Trophoblast cell (in vitro differentiated cells and primary cell): ENCODE data around the gene ITGA8.
"Not testable (repeated sequence)": the region's sequence is repeated elsewhere in the genome, so short reads cannot be mapped to it uniquely, and the experiment has no call there.

Source experiments
- DNase-seq, 2 donors: peaks; one replicate each; pipeline ENCODE4 v3.0.0-alpha.2; 2016
- H2AFZ ChIP-seq: 2 replicates; pipeline ENCODE4 v1.6.1; 2013; ENCODE audit warnings: low read length, moderate library complexity, mild to moderate bottlenecking; ENCODE audit not compliant: insufficient read depth, poor library complexity
- H2AK5ac ChIP-seq: 2 replicates; pipeline ENCODE4 v1.6.1; 2013; ENCODE audit warnings: mild to moderate bottlenecking, low read length
- H2BK120ac ChIP-seq: 2 replicates; pipeline ENCODE4 v1.6.1; 2013; ENCODE audit warnings: low read length, mild to moderate bottlenecking, moderate library complexity; ENCODE audit not compliant: insufficient read depth, poor library complexity
- H2BK12ac ChIP-seq: 2 replicates; pipeline ENCODE4 v1.6.1; 2013; ENCODE audit warnings: mild to moderate bottlenecking, low read length, moderate library complexity
- H2BK5ac ChIP-seq: 2 replicates; pipeline ENCODE4 v1.6.1; 2013; ENCODE audit warnings: low read length, low read depth, moderate library complexity, mild to moderate bottlenecking; ENCODE audit not compliant: poor library complexity
- H3K14ac ChIP-seq: 2 replicates; pipeline ENCODE4 v1.6.1; 2013; ENCODE audit warnings: mild to moderate bottlenecking, low read length
- H3K18ac ChIP-seq: 2 replicates; pipeline ENCODE4 v1.6.1; 2013; ENCODE audit warnings: mild to moderate bottlenecking, low read length
- H3K23ac ChIP-seq: 2 replicates; pipeline ENCODE4 v1.6.1; 2013; ENCODE audit warnings: low read length
- H3K27ac ChIP-seq: 2 replicates; pipeline ENCODE4 v1.5.1; 2013; ENCODE audit warnings: low read depth, mild to moderate bottlenecking, inconsistent platforms, low read length, moderate library complexity
- H3K27me3 ChIP-seq: 2 replicates; pipeline ENCODE4 v1.6.1; 2013; ENCODE audit warnings: inconsistent platforms, mild to moderate bottlenecking, low read length, moderate library complexity; ENCODE audit not compliant: insufficient read depth
- H3K36me3 ChIP-seq, 2 experiments: 1 replicate in 1 of 2; 2 replicates in 1 of 2; pipeline ENCODE4 v1.6.1; 2013; ENCODE audit warnings: low read length in 2 of 2, mild to moderate bottlenecking in 2 of 2, moderate library complexity in 1 of 2; ENCODE audit not compliant: insufficient read depth in 2 of 2, control insufficient read depth in 1 of 2
- H3K4ac ChIP-seq: 2 replicates; pipeline ENCODE4 v1.6.1; 2013; ENCODE audit warnings: low read depth, mild to moderate bottlenecking, low read length, moderate library complexity
- H3K4me1 ChIP-seq, 2 experiments: 1 replicate in 1 of 2; 2 replicates in 1 of 2; pipeline ENCODE4 v1.6.1; 2013; ENCODE audit warnings: low read length in 2 of 2, mild to moderate bottlenecking in 2 of 2, moderate library complexity in 1 of 2; ENCODE audit not compliant: insufficient read depth in 2 of 2, control insufficient read depth in 1 of 2
- H3K4me2 ChIP-seq: 2 replicates; pipeline ENCODE4 v1.6.1; 2013; ENCODE audit warnings: inconsistent platforms, mild to moderate bottlenecking, low read length, moderate library complexity
- H3K4me3 ChIP-seq: 2 replicates; pipeline ENCODE4 v1.5.1; 2013; ENCODE audit warnings: mild to moderate bottlenecking, low read depth, low read length, inconsistent platforms
- H3K79me1 ChIP-seq: one replicate; pipeline ENCODE4 v1.6.1; 2013; ENCODE audit warnings: low read length
- H3K79me2 ChIP-seq: 2 replicates; pipeline ENCODE4 v1.6.1; 2013; ENCODE audit warnings: low read length, mild to moderate bottlenecking; ENCODE audit not compliant: control insufficient read depth, insufficient read depth, poor library complexity
- H3K9ac ChIP-seq: 2 replicates; pipeline ENCODE4 v1.6.1; 2013; ENCODE audit warnings: mild to moderate bottlenecking, low read length
- H3K9me3 ChIP-seq: 2 replicates; pipeline ENCODE4 v1.6.1; 2013; ENCODE audit warnings: low read depth, mild to moderate bottlenecking, control low read depth, inconsistent platforms, low read length; ENCODE audit not compliant: insufficient read depth
- H4K12ac ChIP-seq: 2 replicates; pipeline ENCODE4 v1.6.1; 2013; ENCODE audit warnings: low read depth, mild to moderate bottlenecking, low read length, moderate library complexity
- H4K8ac ChIP-seq: 2 replicates; pipeline ENCODE4 v1.6.1; 2013; ENCODE audit warnings: low read depth, mild to moderate bottlenecking, low read length, moderate library complexity
- H4K91ac ChIP-seq: one replicate; pipeline ENCODE4 v1.6.1; 2013; ENCODE audit warnings: low read depth, mild to moderate bottlenecking, low read length, moderate library complexity
- WGBS: extraction: QIAGEN DNeasy Blood & Tissue Kit; methylation state at CpG from one replicate; pipeline ENCODE4 v1.1.7; 2013; ENCODE audit warnings: missing lambda C conversion rate; ENCODE audit not compliant: insufficient read length, insufficient coverage; ENCODE audit errors: extremely low coverage; 5-methylcytosine and 5-hydroxymethylcytosine counted together

The ITGA8 gene

DNA sequence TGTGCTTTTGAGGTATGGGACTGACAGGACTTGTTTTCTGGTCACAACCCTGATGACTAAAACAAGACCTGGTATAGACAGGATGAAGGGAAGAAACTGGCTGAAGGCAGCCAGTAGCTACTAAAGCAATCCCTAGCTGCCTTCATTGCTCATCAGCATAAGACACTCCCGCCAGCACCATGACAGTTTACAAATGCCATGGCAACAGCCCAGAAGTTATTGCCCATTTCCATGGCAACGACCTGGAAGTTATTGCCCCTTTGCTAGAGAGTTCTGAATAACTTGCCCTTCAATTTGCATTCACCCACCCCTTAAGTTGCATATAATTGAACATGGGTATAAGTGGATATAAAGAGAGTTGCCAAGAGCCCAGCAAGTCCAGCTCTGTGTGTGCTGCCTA is 179.0 kb downstream of the ITGA8 start:
- Histone ChIP-seq H3K79me1 (no peaks in the 10 kb centered on the region), H3K4ac (no peak overlapping the region), H3K4me2 (no peak overlapping the region), H3K18ac (no peak overlapping the region), H3K9ac (no peak overlapping the region), H2AK5ac (no peak overlapping the region), H3K27me3 (no peaks in the 10 kb centered on the region), H4K12ac (no peak overlapping the region), H3K9me3 (peaks cover 3% of the 10 kb centered on the region), H3K23ac (no peak overlapping the region), H3K79me2 (no peaks in the 10 kb centered on the region), H4K8ac (no peak overlapping the region), H3K36me3 (no peaks in the 10 kb centered on the region), H3K27ac (no peak overlapping the region), H2BK12ac (no peak overlapping the region), H2BK5ac (no peak overlapping the region), H3K4me1 (no peaks in the 10 kb centered on the region), H2AFZ (no peak overlapping the region), H2BK120ac (no peak overlapping the region), H4K91ac (no peak overlapping the region), H3K4me3 (no peak overlapping the region), H3K14ac (no peak overlapping the region)
- no CpG with 5 or more reads among the region's 2 CpGs for whole genome bisulfite sequencing
- peak in 1 of 2 donors; percentile 11 for DNase-seq

DNA sequence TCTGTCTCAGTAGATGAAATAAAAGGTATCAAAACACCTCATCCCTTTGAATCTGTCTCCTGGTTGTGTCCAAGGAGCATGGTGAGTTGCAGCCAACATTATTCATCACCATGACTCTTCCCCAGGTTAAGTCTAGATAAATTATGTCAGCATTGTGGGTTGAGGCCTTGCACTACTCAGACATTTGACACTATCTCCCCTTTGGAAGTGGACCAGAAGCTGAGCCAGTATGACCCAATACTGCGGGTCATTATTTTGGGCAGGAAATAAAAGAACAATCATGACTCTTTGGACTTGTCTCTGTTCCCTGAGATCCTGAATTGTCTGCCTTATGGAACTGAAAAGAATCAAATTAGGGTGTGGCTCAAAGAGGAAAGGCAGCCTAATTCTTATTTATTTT is 180.5 kb downstream of the ITGA8 start:
- no peak overlapping the region for H3K14ac ChIP-seq
- H2AK5ac ChIP-seq = no peak overlapping the region
- no CpG with 5 or more reads among the region's 1 CpG for WGBS
- H2AFZ ChIP-seq = no peak overlapping the region
- no peak overlapping the region for H3K23ac ChIP-seq
- no peak overlapping the region for H3K9ac ChIP-seq
- no peak overlapping the region for H3K18ac ChIP-seq
- H3K27ac ChIP-seq = no peak overlapping the region
- H2BK5ac ChIP-seq = no peak overlapping the region
- H3K4me3 ChIP-seq = no peak overlapping the region
- no peaks in the 10 kb centered on the region for H3K79me2 ChIP-seq
- H3K9me3 ChIP-seq = no peaks in the 10 kb centered on the region
- no peaks in the 10 kb centered on the region for H3K79me1 ChIP-seq
- DNase-seq = no peak
- no peak overlapping the region for H3K4ac ChIP-seq
- no peak overlapping the region for H2BK12ac ChIP-seq
- no peak overlapping the region for H3K4me2 ChIP-seq
- H3K27me3 ChIP-seq = no peaks in the 10 kb centered on the region
- H4K8ac ChIP-seq = no peak overlapping the region
- no peak overlapping the region for H4K91ac ChIP-seq
- H4K12ac ChIP-seq = no peak overlapping the region
- no peaks in the 10 kb centered on the region for H3K36me3 ChIP-seq
- H3K4me1 ChIP-seq = no peaks in the 10 kb centered on the region
- H2BK120ac ChIP-seq = no peak overlapping the region

DNA sequence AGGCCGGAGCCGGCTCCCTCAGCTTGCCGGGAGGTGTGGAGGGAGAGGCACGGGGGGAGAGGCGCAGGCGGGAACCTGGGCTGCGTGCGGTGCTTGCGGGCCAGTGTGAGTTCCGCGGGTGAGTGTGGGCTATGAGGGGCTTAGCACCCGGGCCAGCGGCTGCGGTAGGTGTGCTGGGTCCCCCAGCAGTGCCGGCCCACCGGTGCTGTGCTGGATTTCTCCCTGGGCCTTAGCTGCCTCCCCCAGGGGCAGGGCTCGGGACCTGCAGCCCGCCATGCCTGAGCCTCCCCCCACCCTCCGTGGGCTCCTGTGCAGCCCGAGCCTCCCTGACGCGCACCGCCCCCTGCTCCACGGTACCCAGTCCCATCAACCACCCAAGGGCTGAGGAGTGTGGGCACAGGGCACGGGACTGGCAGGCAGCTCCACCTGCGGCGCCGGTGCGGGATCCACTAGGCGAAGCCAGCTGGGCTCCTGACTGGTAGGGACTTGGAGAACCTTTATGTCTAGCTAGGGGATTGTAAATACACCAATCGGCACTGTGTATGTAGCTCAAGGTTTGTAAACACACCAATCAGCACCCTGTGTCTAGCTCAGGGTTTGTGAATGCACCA is 184.7 kb downstream of the ITGA8 start:
- not testable (repeated sequence) for H3K9me3 ChIP-seq, H2AFZ ChIP-seq, H4K91ac ChIP-seq, H2AK5ac ChIP-seq, H4K12ac ChIP-seq, H2BK12ac ChIP-seq, H3K36me3 ChIP-seq, H3K4me2 ChIP-seq, H3K27me3 ChIP-seq, H3K23ac ChIP-seq, H2BK120ac ChIP-seq, H3K4ac ChIP-seq, H2BK5ac ChIP-seq, H3K27ac ChIP-seq, H3K4me1 ChIP-seq, H4K8ac ChIP-seq, DNase-seq, H3K79me2 ChIP-seq, H3K18ac ChIP-seq, H3K14ac ChIP-seq, H3K79me1 ChIP-seq, H3K9ac ChIP-seq, H3K4me3 ChIP-seq
- WGBS = no CpG with 5 or more reads among the region's 31 CpGs

DNA sequence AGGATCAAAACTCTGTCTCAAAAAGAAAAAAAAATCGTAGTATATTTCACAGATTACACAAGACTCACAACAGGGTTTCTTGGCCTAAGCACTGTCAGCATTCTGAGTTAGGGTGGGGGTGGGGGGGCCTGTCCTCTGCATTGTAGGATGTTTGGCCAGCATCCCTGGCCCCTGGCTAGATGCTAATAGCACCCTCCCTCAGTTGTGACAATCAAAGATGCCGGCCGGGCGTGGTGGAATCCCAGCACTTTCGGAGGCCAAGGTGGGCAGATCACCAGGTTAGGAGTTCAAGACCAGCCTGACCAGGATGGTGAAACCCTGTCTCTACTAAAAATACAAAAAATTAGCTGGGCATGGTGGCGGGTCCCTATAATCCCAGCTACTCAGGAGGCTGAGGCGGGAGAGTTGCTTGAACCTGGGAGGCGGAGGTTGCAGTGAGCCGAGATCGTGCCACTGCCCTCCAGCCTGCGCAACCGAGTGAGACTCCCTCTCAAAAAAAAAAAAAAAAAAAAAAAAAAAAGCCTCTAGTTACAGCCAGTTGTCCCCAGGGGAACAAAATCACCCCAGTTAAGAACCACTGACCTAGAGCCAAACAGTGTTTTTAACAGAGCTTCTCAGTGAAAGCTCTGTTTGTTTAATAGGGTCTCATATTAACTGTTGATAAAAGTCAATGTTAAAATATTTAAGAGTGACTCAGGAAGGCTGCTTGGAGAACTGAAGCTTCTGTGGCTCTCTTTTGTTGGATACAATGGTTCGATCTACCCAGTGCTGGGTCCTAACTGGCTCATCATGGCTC is 187.6 kb downstream of the ITGA8 start:
- Histone ChIP-seq H3K4me1 (no peaks in the 10 kb centered on the region), H3K4me3 (no peak overlapping the region), H3K18ac (no peak overlapping the region), H4K8ac (no peak overlapping the region), H3K9ac (no peak overlapping the region), H2BK12ac (no peak overlapping the region), H3K27ac (no peak overlapping the region), H2AFZ (no peak overlapping the region), H3K36me3 (no peaks in the 10 kb centered on the region), H4K91ac (no peak overlapping the region), H2BK120ac (no peak overlapping the region), H3K4me2 (no peak overlapping the region), H3K14ac (no peak overlapping the region), H2BK5ac (no peak overlapping the region), H2AK5ac (no peak overlapping the region), H4K12ac (no peak overlapping the region), H3K4ac (no peak overlapping the region), H3K9me3 (no peaks in the 10 kb centered on the region), H3K23ac (no peak overlapping the region), H3K79me2 (no peaks in the 10 kb centered on the region), H3K79me1 (no peaks in the 10 kb centered on the region), H3K27me3 (no peaks in the 10 kb centered on the region)
- no peak for DNase-seq
- WGBS = no CpG with 5 or more reads among the region's 13 CpGs
